A673 (cell line): ENCODE measurements around the gene DCTN5. TPM values are rescaled to one million over a fixed set of nuclear protein-coding genes. Genes with fewer than 3 reads are reported as not detected.
"Not testable (repeated sequence)": the region's sequence is repeated elsewhere in the genome, so short reads cannot be mapped to it uniquely, and the experiment has no call there.

Experiments used
- BruUV-seq: library from RNA; stranded (reverse); fragments of 400-500 nt; replicated peaks from 2 replicates; lab custom pipeline; 2021; lab: Mats Ljungman, UMichigan
- CTCF ChIA-PET: fragments of 300-600 bp; sonication (Branson Sonifier 250); formaldehyde crosslinking; loops from one replicate; lab custom pipeline; 2022; ENCODE audit warnings: antibody characterized with exemption; lab: Charles Lee
- POLR2A ChIA-PET: fragments of 300-600 bp; sonication (Branson Sonifier 250); formaldehyde crosslinking; loops from one replicate; lab custom pipeline; 2022; ENCODE audit warnings: antibody characterized with exemption; ENCODE audit not compliant: low non-redundant PET; lab: Charles Lee
- DNase-seq: peaks from one replicate; pipeline ENCODE4 v3.0.0-alpha.2; 2015; ENCODE audit warnings: low spot score
- H3K27ac ChIP-seq: fragments of 200-600 bp; sonication (generic); 2 replicates; pipeline ENCODE4 v1.5.1; 2016; ENCODE audit warnings: mixed run types, low read depth, mild to moderate bottlenecking, mixed read lengths, antibody characterized with exemption, low read length; ENCODE audit not compliant: poor library complexity, severe bottlenecking
- H3K27me3 ChIP-seq: fragments of 200-600 bp; sonication (generic); replicated peaks from 2 replicates; pipeline ENCODE4 v1.6.1; 2017; ENCODE audit warnings: mixed run types, low read depth, mild to moderate bottlenecking, mixed read lengths, antibody characterized with exemption, low read length; ENCODE audit not compliant: insufficient read depth, poor library complexity
- H3K36me3 ChIP-seq: fragments of 200-600 bp; sonication (generic); 2 replicates; pipeline ENCODE4 v1.6.1; 2016; ENCODE audit warnings: mixed run types, mild to moderate bottlenecking, mixed read lengths, antibody characterized with exemption, low read length; ENCODE audit not compliant: insufficient read depth, poor library complexity, severe bottlenecking
- H3K4me1 ChIP-seq: fragments of 200-600 bp; sonication (generic); 2 replicates; pipeline ENCODE4 v1.6.1; 2017; ENCODE audit warnings: mixed run types, mild to moderate bottlenecking, mixed read lengths, antibody characterized with exemption, low read length; ENCODE audit not compliant: insufficient read depth, poor library complexity, severe bottlenecking
- H3K4me3 ChIP-seq: fragments of 200-600 bp; sonication (generic); 2 replicates; pipeline ENCODE4 v1.5.1; 2016; ENCODE audit warnings: low read depth, mixed run types, mild to moderate bottlenecking, mixed read lengths, low read length; ENCODE audit not compliant: poor library complexity, severe bottlenecking
- H3K9me3 ChIP-seq: fragments of 200-600 bp; sonication (generic); 2 replicates; pipeline ENCODE4 v1.6.1; 2016; ENCODE audit warnings: mixed run types, low read depth, mild to moderate bottlenecking, mixed read lengths, antibody characterized with exemption, low read length; ENCODE audit not compliant: poor library complexity, severe bottlenecking
- CTCF ChIP-seq: fragments of 300-800, 200-600 bp; sonication (generic); conservative IDR thresholded peaks from 2 replicates; pipeline ENCODE4 v1.5.1; 2017; ENCODE audit warnings: low read depth, mild to moderate bottlenecking, antibody characterized with exemption, low read length, moderate library complexity, mixed read lengths
- EZH2 ChIP-seq: fragments of 200-600 bp; sonication (generic); IDR thresholded peaks from 2 replicates; pipeline ENCODE4 v1.6.1; 2017; ENCODE audit warnings: borderline replicate concordance, low read depth, mild to moderate bottlenecking, mixed read lengths, antibody characterized with exemption, low read length; ENCODE audit not compliant: poor library complexity, severe bottlenecking
- intact Hi-C: fragments of 100-400 bp; cut with micrococcal nuclease; formaldehyde crosslinking; loops from one replicate; pipeline ENCODE4 v1.10.0; 2022; ENCODE audit not compliant: unreplicated experiment
- total RNA-seq: library from RNA; stranded (reverse); gene quantifications from 2 replicates; pipeline ENCODE4 v1.2.3, GENCODE V29; 2021

DCTN5 gene
- total RNA-seq, 1 experiment from 2014 or later, result 95.1 TPM

GRCh38 chr16:23608194-23608593, 33.1 kb upstream of the DCTN5 start:
- ChIA-PET CTCF (no interaction called here), POLR2A (no interaction called here)
- Histone ChIP-seq H3K27ac (no peak overlapping the region), H3K4me3 (no peak overlapping the region), H3K36me3 (peaks cover 15% of the 10 kb centered on the region), H3K4me1 (no peaks in the 10 kb centered on the region), H3K9me3 (no peaks in the 10 kb centered on the region), H3K27me3 (no peaks in the 10 kb centered on the region)
- DNase-seq, result no peak
- no TSS peak for BruUV-seq
- intact Hi-C loops, result no loop called here
- no peak for TF ChIP-seq CTCF
- no peak for TF ChIP-seq EZH2

- H3K27ac ChIP-seq, result no peak overlapping the region
- intact Hi-C loops, result no loop called here
- H3K9me3 ChIP-seq, result no peaks in the 10 kb centered on the region
- H3K4me1 ChIP-seq, result no peaks in the 10 kb centered on the region
- H3K27me3 ChIP-seq, result no peaks in the 10 kb centered on the region
- TF ChIP-seq CTCF (no peak), EZH2 (no peak)
- ChIA-PET CTCF (interaction anchor here (0.6 kb wide), 1 partner anchor 1406 kb away, joined by 3 read pairs; the partner anchor contains the start of gene ARHGAP17), POLR2A (no interaction called here)
- peaks cover 19% of the 10 kb centered on the region for H3K36me3 ChIP-seq
- H3K4me3 ChIP-seq, result no peak overlapping the region
- no peak for DNase-seq
- no TSS peak for BruUV-seq
Observed at GRCh38 chr16:23609929-23610328, 31.3 kb upstream of the DCTN5 start.

GRCh38 chr16:23610905-23611304, 30.4 kb upstream of the DCTN5 start:
- POLR2A ChIA-PET, H3K4me1 ChIP-seq, H3K27ac ChIP-seq, DNase-seq, CTCF ChIA-PET, BruUV-seq, intact Hi-C loops, H3K9me3 ChIP-seq, H3K27me3 ChIP-seq, H3K4me3 ChIP-seq: not testable (repeated sequence)
- peaks cover 19% of the 10 kb centered on the region for H3K36me3 ChIP-seq

GRCh38 chr16:23611936-23612335, 29.3 kb upstream of the DCTN5 start:
- H3K4me3 ChIP-seq, result no peak overlapping the region
- CTCF ChIA-PET, result no interaction called here
- intact Hi-C loops, result no loop called here

More at GRCh38 chr16:23611936-23612335, 29.3 kb upstream of the DCTN5 start:
- TF ChIP-seq CTCF, result no peak
- TF ChIP-seq EZH2, result no peak
- H3K27ac ChIP-seq, result no peak overlapping the region
- no peaks in the 10 kb centered on the region for H3K4me1 ChIP-seq
- no TSS peak for BruUV-seq
- DNase-seq, result no peak
- POLR2A ChIA-PET, result no interaction called here
- H3K36me3 ChIP-seq, result peaks cover 25% of the 10 kb centered on the region
- no peaks in the 10 kb centered on the region for H3K27me3 ChIP-seq
- no peaks in the 10 kb centered on the region for H3K9me3 ChIP-seq
